Stimulated activated CD8-positive, alpha-beta memory T cell treated with anti-CD3 and anti-CD28 coated beads, Interleukin-7, amount 100 ng/mL, for 1 hour (primary cell): ENCODE measurements around the gene QRFP.

Experiments
- DNase-seq, 2 donors: peaks; one replicate each; pipeline ENCODE4 v3.0.0-alpha.2; 2020; ENCODE audit warnings: low read depth in 2 of 2

QRFP gene

DNA sequence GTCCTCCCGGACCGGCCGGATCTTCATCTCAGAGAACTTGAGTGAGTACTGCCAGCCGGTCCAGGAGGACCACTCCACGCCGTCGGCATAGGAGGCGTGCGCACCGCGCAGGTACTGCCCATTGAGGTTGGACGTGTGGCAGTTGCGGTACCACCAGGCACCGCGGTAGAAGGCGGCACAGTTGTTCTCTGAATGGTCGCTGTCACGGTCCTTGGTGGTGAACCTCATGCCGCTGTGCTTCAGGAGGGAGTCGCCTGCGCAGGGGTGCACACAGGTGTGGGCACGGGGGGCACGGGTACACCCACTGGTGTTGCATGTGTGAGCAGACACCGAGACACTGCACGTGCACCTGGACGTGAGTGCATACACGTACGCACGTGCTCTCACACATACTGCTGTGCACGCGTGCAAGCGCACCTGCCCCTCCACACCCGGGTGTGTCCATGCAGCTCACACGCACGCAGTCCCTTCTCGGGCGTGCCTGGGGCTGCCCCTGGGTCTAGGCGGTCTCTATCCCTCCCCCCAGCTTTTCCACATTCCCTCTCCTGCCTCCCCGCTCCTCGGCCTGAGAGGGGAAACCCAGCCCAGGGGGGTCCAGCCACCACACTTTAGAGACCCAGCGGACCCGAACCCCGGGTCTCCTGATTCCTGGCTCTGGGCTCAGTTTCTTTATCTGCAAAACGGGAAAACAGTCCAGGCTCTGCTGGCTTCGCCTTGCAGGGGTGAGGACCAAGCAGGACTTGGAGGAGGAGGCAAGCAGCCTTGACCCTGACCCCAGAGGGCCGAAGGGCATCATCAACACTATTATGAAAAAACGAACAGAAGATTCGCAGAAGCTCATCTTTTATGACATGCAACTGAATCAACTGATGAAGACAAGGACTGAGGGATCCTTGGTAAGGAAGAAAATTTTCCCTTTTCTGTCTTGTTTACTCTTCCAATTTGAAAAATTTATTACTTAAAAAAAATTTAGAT lies 7.7 kb upstream of the QRFP start:
- DNase-seq: no peak

DNA sequence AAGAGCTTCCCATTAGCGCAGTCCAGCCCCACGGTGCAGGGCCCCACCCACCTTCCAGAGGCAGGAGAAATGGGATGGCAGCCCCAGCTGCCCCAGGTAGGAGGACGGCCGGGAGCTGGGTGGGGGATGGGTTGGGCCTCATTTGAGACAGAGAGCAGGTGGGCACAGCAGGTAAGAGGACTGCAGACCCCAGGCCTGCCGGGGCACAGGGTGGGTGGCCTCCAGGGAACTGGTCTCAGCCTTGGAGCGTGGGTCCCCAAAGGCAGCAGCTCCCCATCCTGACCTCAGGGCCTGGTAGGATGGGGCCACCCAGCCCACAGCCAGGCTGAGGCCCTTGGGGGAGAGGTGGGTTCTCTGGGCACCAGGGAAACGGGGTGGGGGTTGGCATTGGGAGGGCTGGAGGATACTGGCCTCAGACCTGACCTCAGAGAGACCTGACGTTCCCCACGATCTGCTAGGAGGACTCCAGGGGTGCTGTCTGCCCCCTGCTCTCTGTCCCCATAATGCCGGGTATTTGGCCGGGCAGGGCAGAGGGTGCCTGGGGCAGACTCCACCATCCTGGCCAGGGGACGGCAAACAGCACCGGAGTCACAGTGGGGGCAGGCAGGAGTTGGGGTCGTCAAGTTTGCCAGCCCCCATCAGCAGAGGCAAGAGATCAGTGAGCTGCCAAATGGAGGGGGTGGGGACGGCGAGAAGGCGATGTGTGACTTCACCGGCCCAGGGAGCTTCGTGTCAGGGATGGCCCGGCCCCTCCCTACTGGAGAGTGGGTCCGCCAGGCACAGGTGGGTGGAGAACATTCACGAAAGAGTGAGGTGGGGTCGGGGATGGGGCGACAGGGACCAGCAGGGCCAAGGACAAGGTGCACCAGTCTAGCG lies 6.8 kb upstream of the QRFP start:
- no peak for DNase-seq

DNA sequence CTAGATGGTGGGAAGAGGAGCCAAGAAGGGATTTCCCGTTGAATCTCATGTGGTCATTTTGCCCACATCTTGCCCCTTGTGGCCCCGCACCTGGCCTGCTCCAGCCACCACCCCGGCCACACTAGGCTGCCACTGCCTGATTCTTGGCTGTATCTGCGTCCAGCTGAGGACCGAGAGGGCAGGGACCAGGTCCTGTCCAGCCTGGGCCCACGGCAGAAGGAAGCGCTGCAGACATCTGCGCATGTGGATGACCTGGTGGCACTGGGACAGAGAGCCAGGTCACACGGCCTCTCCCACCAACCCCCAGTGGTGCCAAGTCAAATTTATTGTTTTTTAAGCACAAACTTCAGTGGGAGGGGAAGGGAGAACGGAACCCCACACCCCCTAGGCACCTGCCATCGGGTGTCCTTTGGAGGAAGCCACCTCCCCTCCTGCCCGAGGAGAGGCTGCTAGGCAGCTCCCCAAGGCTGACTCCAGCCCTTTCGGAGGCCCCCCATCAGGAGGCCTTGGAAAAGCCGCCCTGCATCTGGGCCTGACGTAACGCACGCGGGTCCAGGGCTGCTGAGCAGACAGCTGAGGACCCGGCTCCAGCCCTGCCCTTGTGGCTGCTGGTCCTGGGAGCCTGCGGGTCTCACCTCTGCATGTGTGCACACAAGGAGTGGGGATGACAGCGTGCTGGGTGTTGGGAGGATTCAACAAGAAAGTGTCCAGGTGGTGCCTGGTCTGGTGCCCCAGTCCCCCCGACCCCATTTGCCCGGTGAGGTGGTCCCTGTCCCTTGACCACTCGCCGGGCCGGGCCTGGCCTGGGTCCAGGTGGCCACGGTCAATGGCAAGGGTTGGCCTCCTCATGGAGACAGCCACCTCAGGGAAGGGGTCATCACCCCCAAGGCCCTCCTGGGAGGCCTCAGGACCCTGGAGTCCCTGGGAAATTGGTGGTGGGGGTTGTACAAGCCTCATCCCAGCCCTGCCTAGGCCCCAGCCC lies 5.9 kb upstream of the QRFP start:
- no peak for DNase-seq

DNA sequence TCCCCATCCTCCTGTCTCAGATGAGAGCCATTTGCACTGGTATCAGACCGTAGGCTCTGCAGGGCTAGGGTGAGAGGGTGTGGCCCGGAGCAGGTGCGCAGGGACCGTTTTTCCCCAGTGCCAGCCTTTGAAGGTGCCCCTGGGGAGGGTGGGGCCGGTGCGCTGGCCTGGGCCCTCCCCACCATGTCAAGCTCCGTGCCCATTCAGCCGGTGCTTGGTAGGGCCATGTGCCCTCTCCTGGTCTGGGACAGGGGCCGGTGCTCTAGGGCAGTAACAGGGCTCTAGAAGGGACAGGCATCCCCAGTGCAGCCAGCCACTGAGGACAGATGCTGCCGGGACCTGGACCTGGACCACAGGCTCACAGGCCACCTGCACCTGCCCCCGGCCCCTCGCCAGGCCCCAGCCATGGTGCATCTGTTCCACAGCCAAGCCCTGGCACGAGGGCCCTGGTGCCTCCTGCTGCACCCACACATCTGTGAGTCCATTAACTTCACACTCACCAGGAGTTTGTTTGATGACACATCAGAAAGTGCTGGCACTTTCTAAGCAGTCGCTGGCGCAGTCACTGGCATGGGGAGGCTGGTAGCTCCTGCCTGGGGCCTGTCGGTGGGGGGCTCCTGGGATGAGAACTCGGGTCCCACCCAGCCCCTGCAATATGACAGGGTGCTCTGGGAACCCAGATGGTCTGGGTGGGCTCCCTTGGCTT lies 5.0 kb upstream of the QRFP start:
- no peak for DNase-seq

DNA sequence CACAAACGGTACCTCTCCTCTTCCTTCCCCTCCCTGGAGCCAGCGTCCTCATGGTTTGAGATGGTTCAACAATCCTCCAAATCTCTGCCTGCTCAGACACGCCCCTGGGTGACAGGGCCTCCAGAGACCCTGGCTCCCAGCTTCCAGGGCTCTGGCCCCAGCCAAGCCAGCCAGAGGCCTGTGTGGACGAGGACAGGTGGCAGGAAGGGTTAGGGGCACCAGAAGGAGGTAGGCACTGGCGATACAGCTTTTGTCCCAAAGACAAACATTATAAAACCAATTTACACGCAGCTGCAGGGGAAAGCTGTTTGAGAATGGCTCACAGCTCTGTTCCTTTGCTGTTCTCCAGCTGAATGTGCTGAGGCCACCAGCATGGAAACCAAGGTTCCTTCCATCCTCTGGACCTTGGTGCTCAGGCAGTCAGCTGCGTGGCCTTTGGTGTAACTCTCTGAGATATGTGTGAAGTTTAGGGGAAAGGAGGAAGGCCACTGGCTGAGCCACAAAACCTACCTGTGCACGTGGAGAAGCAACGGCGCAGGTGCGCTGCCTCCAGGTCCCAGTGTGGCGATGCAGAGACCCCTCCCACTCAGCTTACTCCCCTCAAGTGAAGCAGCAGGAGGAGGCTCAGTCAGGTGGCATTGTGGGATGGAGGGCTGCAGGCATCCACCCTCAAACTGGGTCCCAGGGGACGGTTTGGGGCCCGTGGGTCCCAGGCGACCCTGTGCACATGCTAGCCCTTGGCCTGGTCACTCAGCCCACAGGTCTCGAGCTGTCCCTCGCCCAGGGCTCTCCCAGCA lies 4.3 kb upstream of the QRFP start:
- no peak for DNase-seq

DNA sequence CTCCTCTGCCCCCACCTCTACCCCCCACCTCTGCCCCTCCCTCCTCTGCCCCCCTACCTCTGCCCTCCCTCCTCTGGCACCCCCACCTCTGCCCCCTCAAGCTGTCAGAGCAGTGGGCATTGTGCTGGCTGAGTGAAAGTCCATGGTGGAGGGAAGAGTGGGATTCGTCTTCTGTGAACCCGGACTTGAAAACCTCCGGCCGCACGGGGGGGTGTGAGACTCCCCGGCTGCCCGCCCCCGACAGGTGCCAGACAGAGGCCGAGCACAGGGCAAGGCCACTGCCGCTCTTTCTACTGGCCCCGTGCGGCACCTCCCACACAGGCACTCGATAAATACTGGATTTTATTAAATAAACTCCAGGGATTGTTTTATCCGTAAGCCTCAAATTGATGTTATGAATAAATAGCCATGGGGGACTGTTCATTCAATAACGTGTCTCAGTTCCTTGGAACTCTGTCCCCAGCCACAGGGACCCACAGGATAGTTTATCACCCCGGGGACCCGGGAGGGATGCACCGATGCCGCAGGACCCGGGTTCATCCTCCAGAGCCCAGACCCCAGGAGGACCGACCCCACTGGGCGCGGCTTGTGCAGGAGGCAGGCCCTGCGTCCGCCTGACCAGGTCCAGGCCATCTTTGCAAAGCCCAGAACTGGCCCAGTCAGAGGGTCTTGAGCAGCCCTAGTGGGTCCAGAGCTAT lies 2.6 kb upstream of the QRFP start:
- DNase-seq: no peak

DNA sequence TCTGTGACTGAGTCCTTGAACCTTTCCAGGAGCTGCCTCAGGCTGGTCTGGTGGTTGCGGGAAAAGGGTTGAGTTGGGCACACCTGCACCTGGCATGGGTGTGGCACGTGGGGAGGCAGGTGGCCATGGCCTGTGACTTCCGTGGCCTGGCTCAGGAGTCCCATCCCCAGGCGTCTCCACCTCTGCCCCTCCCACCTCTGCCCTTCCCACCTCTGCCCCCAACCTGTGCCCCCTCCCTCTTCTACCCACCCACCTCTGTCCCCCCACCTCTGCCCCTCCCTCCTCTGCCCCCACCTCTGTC lies 1.9 kb upstream of the QRFP start:
- DNase-seq: no peak

DNA sequence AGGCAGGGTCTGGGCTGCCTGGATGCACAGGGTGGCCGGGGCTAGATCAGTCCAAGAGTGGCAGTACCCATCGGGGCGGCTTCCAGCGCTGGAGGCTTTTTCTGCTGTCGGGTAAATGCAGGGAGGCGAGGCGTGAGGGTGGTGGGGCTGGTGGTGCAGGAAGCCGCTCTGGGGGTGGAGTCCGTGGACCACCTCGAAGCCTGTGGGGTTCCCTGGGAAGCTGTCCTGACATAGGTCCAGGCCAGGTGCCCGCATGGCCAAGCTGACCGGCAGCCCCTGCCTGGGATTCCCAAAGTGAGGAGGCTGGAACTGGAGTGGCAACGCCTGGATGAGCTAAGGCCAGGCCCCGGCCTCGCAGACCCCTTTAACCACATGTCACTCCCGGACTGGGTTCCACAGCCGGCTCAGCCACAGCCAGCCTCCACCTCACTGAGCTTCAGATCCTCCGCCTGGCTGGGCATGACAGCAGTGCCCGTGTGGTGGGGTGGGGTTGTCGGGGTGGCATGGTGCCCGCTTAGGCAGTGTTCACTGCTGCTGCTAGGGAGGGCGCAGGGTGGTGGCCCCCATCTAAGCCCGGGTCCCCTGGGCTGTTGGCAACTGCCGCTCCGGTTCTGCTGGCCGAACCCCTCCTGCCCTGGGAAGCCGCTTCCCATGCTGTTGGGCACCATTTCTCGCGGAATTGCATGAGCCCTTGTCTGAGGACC lies 1.4 kb upstream of the QRFP start:
- no peak for DNase-seq

DNA sequence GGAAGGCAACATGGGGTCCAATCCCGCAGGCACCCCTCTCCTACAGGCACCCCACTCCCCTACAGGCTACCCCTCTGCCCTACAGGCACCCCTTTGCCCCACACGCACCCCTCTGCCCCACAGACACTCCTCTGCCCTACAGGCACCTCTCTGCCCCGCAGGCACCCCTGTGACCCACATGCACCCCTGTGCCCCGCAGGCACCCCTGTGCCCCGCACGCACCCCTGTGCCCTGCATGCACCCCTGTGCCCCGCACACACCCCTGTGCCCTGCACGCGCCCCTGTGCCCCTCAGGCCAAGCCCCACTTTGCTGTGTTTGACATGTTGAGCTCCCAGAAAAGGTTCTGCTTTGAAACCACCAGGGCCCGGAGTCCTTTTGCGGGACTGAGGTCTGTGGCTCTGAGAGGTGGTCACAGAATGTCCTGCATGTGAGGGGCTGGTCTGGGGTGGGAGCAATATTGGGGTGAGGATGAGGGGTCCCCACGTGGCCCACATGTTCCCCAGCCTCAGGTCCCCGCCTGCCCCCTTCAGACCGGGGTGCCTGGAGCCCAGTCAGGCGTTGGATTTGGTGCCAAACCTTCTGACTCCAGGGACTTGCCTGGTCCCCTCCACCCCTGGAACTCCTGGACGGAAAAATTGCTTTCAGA lies 616 bp upstream of the QRFP start:
- DNase-seq: no peak

DNA sequence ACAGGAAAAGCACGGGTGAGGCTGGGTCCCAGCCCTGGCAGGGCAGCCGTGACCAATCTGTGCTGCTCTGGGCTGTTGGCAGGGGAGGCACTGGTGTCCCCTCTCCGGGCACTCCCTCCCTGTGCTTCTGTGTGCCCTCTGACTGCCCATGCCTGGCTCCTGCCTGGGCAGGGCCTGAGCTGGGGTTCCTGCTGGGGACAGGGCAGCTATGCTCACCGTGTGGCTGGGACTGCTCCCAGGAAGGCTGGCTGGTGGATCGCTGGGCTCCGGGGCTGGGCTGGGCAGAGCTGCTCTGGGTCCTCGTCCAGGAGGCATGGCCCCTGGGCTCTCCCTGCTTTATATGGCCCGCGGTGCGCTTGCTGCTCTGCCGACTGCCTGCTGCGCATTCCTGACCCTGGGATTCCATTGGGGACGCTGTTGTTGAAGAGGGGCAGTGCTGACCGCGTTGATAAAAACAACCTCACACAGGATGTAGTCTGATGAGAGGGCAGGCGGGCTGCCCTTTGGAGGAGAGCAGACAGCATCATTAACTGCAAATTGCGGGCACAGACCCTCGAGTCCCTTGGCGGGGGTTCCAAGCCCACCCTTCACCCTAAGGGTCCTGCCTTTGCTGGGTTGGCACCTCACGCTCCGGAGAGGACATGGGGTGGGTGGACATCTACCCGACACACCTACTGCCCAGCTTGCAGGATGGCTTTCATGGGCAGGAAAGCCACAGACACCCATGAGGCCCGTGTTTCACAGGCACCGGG lies 955 bp downstream of the QRFP start:
- no peak for DNase-seq

DNA sequence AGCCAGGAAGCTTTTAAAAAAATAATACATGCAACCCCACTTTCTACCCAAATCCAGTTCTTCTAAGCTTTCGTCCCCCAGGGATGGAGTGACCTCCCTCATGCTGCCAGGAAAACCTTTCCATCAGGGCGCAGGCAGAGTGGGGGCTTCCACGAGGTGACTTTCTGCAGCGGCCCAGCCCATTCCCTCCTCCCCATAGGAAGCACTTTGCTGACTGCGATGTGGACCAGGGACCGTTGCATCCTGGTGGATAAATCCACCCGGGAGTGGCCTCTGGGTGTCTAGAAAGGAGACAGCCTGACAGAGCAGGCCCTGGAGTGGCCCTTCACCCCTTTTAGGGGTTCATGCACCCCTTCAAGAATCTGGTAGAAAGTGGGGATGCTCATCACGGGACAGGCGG lies 1.6 kb downstream of the QRFP start:
- no peak for DNase-seq

DNA sequence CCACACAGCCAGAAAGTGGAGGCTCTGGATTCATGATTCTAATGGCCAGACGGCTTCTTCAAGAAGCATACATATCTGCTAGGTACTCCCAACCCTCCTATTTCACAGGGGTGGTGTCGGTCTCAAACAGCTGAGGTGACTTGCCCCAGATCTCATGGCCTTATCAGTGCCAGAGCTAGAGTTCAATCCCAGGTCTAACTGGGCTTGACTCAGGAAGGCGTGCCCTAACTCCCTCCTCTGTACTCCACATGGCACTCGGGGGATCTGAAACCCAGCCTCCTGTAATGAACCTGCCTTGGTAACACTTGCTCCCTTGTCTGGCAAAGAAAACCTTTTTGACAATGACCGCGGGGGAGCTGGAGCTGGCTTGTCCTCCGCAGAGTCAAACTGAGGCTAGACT lies 2.1 kb downstream of the QRFP start:
- no peak for DNase-seq

DNA sequence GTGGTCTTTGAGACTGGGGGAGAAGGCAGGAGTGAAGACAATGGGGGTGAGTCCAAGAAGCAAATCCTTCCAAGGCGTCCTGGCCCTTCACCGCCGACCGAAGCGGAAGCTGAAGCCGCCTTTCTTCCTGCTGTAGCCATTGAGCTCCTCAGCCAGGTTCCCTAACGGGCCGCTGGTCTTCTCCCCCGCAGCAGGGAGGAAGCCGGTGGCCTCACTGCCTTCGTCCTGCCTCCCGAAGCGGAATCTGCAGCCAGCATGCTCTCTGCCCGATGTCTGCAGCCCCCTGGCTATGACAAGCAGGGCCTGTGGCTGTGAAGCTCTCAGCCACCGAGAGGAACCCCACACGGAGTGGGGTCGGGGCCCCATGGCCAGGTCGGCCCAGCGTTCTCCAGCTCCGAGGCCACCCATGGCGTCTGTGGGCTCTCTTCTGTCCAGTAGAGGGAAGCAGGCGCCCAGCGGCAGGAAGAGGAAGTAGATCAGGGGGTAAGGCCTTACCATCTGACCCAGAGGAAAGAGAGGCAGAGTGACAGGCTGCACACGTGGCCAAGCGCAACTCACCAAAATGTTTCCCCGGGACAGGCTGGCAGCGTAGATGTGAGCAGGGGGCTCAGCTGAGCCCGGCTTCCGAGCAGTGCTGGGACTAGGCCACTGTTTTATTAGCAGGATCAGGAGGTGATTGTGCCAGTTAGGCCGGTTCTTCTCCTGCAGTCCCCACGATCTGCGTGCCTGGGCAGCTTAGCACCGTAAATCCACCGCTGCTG lies 3.1 kb downstream of the QRFP start:
- DNase-seq: no peak

DNA sequence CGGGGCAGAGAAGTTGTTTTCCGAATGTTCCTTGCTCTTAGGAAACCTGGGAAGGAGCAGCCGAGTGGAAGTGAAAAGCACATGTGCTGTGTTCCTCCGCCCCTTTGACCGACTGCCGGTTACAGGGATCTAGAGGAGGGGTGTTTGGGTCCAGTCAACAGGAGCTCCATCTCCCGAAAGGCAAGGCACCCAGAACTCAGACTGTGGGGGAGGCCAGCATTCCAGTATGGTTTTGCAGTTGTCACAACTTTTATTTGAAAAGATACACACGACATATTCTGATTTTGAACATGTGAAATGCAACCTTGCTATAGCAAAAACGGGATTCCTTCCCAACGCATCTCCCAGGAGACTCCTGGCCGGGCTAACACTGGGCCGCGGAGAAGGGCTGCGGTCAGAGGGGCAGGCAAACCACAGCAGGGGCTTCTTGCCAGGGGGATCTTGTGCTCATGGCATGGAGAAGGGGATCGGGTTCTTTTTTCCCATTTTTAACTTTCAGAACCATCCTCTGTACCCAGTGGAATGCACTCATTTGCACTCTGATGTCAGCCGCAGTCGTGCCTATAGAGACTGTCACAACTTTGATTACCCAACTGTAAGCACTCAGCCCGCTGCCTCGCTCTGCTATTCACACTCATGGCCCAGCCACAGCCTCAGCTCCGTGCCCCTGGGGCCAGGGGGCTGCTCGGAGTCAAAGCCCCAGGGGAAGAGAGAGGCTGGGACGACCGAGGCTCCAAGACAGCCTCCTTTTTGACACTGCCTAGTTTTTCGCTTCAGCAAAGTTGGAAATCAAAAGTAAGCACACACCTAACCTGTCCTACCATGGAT lies 3.9 kb downstream of the QRFP start:
- no peak for DNase-seq

DNA sequence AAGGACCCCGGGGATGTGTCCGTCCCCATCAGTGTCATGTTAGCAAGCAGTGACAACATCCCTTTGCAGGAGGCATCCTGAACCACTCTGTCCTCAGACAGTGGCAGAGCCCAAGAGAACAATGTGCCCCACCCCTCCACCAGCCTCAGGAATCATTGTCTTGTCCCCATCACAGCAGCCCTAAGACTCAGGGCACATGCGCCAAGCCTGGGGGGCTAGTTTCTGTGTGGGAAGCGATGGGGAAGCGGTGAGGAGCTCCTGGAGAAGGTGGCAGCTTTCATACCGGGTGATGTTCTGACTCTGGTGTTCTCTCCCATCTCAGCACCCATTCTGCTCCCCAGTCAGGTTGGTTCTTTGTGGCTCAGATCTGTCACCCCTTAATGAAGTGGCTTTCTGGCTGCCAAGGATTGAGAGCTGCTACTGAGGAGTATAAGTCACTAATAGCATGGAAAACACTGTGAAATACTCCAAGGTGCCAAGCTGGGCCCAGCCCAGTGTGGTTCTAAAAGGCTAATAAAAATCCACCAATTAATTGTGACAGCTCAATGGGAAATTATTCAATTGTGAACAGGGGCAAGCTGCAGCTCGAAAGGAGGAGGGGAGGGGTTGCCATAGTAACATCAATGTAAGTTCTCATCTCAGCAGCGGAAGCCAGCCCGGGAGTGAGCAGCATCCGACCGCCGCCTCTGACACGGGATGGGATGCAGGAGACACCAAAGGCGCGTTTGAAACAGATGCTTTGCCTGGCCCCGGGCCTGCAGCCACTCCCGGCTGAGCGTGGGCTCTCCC lies 4.7 kb downstream of the QRFP start:
- no peak for DNase-seq
